ENCODE results near the gene HAUS7. TPM values are rescaled to one million over a fixed set of nuclear protein-coding genes. Genes with fewer than 3 reads are reported as not detected.
A peak's percentile ranks its signal among the peaks of the same experiment; 100 is the strongest.

Gene HAUS7
- polyA plus RNA-seq, 6 donors from 2014 or later = 16.0 to 30.6 (median 19.3) TPM

DNA sequence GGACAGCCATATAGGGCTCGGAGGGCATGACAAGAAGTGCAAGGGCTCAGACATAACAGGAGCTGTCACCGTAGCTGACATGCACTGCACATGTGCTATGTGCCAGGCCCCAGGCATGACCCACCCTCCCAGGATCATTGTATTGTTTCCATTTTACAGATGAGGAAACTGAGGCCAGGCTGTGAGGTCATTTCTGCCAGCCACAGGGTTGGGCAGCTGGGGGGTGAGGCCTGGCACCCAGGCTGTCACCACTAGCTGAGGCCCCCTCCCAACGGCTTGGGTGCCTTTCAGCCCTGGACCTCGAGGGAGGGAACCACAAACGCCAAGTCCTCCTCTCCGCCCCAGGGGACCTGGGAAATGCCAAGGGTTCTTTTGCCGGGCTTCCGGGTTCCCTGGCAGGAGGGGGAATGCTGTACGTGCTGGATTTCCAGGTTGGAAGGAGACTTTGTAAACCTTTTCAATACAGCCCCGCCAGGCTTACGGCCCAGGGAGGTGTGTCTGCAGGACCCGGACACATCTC, 37.2 kb downstream of the HAUS7 start:
- no peak overlapping the region for H3K4me3 Mint-ChIP-seq
- no peaks in the 10 kb centered on the region for H3K4me1 Mint-ChIP-seq
- H3K27me3 Mint-ChIP-seq = peaks cover 0 to 31% (median 0%) of the 10 kb centered on the region in 3 donors
- ATAC-seq (ENCODE audit: low read depth in 2 of 2) = no peak
- H3K9me3 Mint-ChIP-seq = peaks cover 2 to 15% (median 9%) of the 10 kb centered on the region in 7 donors
- H3K36me3 Mint-ChIP-seq = peaks cover 0 to 12% of the 10 kb centered on the region in 2 donors
- H3K27ac Mint-ChIP-seq = no peak overlapping the region
- no peak for DNase-seq

DNA sequence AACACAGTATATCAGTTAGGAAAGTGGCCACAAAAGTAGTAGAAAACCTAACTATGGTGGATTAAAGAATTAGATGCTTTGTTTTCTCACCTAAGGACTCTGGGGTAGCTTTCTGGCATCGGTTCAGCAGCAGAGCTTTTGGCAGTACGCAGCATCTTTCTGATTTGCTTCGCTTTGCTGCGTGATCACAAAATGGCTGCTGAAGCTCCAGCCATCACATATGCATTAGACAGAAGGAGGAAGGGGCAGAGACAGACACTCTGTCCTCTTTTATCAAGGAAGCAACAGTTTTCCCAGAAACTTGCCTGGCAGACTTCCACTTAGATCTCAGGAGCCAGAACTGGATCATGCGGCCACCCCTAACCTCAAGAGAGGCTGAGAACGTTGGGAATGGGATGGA, 39.6 kb downstream of the HAUS7 start:
- H3K27me3 Mint-ChIP-seq = peaks cover 0 to 26% (median 0%) of the 10 kb centered on the region in 3 donors

DNA sequence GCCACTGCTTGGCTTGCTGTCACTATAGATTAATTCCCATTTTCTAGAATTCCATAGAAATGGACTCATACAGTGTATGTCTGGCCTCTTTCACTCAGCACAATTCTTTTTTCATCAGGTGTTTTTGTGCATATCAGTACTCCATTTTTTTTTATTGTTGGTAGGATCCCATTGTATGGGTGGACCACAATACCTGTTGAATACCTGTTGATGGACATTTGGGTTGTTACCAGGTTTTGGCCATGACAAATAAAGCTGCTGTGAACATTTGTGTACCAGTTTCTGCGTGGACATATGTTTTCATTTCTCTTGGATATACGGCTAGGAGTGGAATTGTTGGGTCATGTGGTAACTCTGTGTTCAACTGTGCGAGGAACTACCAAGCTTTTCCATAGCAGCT, 44.2 kb downstream of the HAUS7 start:
- Mint-ChIP-seq H3K9me3 (peaks cover 4 to 22% (median 9%) of the 10 kb centered on the region in 7 donors), H3K4me3 (no peak overlapping the region), H3K27ac (no peak overlapping the region), H3K36me3 (peaks cover 0 to 11% of the 10 kb centered on the region in 2 donors), H3K4me1 (no peaks in the 10 kb centered on the region), H3K27me3 (peaks cover 0 to 11% (median 0%) of the 10 kb centered on the region in 3 donors)
- DNase-seq (no peak), ATAC-seq (ENCODE audit: low read depth in 2 of 2) (no peak)

More for the DNA sequence above, 39.6 kb downstream of the HAUS7 start:
- Mint-ChIP-seq H3K4me3 (no peak overlapping the region), H3K36me3 (peaks cover 0 to 12% of the 10 kb centered on the region in 2 donors), H3K4me1 (no peaks in the 10 kb centered on the region), H3K9me3 (peaks cover 4 to 22% (median 12%) of the 10 kb centered on the region in 7 donors), H3K27ac (no peak overlapping the region)
- DNase-seq (no peak), ATAC-seq (ENCODE audit: low read depth in 2 of 2) (no peak)

DNA sequence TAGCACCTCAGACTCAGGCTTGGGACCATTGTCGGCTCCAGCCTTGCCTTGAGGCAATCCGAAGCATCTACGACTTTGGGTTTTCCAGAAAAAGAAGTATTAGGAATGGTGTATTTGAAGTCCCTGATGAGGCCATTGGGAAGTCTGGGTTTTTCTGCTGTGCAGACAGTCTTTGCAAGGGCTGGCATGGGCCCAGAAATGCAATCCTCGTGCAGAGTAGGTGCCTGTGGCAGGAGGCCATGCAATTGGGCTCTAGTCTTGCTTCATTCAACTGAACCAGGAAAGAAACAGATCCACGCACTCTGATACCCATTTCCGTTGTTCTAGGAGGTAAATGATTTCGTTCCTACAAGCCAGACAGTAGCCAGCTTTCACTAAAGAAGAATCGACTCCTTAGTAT, 46.7 kb downstream of the HAUS7 start:
- ATAC-seq (ENCODE audit: low read depth in 2 of 2) = no peak
- H3K4me1 Mint-ChIP-seq = no peaks in the 10 kb centered on the region

DNA sequence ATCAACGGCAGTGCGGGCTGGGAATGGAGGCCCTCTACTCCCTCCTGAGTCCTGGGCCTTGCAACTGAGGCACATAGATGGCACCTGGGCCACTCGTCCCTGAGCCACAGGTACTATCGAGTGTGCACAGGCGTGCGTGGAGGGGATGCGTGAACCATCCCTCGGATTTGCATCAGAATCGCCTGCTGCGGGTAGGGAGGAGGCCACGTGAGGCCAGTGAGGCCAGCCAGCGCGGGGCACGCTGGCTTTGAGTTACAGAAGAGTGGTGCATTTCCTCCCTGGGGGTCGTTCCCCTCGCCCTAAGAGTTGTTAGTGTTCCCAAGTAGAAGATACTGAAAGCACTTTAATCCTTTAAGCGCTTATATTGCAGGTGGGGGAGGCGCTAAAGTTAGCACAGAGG, 48.5 kb downstream of the HAUS7 start:
- ATAC-seq (ENCODE audit: low read depth in 2 of 2) (no peak), DNase-seq (no peak)
- no peak overlapping the region for H3K4me3 Mint-ChIP-seq
- peaks cover 0 to 9% (median 0%) of the 10 kb centered on the region in 3 donors for H3K27me3 Mint-ChIP-seq
- no peaks in the 10 kb centered on the region for H3K4me1 Mint-ChIP-seq
- H3K9me3 Mint-ChIP-seq = no peaks in the 10 kb centered on the region
- no peaks in the 10 kb centered on the region for H3K36me3 Mint-ChIP-seq
- H3K27ac Mint-ChIP-seq = no peak overlapping the region

More for the DNA sequence above, 46.7 kb downstream of the HAUS7 start:
- no peaks in the 10 kb centered on the region for H3K36me3 Mint-ChIP-seq
- peaks cover 0 to 12% (median 3%) of the 10 kb centered on the region in 7 donors for H3K9me3 Mint-ChIP-seq
- H3K27ac Mint-ChIP-seq = no peak overlapping the region
- no peak overlapping the region for H3K4me3 Mint-ChIP-seq
- no peaks in the 10 kb centered on the region for H3K27me3 Mint-ChIP-seq
- no peak for DNase-seq

DNA sequence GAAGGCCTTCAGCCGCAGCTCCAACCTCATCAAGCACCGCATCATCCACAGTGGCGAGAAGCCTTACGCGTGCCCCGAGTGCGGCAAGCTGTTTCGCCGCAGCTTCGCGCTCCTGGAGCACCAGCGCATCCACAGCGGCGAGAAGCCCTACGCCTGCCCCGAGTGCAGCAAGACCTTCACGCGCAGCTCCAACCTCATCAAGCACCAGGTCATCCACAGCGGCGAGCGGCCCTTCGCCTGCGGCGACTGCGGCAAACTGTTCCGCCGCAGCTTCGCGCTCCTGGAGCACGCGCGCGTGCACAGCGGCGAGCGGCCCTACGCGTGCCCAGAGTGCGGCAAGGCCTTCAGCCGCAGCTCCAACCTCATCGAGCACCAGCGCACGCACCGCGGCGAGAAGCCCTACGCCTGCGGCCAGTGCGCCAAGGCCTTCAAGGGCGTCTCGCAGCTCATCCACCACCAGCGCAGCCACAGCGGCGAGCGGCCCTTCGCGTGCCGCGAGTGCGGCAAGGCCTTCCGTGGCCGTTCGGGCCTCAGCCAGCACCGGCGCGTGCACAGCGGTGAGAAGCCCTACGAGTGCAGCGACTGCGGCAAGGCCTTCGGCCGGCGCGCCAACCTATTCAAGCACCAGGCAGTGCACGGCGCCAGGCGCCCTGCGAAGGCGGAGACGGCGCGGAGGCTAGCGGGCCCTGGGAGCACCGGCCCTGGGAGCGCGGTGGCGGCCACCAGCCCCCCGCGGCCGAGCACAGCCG, 49.4 kb downstream of the HAUS7 start:
- no peak for ATAC-seq (ENCODE audit: low read depth in 2 of 2)
- Mint-ChIP-seq H3K4me3 (no peak overlapping the region), H3K9me3 (no peaks in the 10 kb centered on the region), H3K27me3 (peaks cover 0 to 17% (median 4%) of the 10 kb centered on the region in 3 donors), H3K36me3 (no peaks in the 10 kb centered on the region), H3K27ac (no peak overlapping the region), H3K4me1 (no peaks in the 10 kb centered on the region)
- no peak for DNase-seq

DNA sequence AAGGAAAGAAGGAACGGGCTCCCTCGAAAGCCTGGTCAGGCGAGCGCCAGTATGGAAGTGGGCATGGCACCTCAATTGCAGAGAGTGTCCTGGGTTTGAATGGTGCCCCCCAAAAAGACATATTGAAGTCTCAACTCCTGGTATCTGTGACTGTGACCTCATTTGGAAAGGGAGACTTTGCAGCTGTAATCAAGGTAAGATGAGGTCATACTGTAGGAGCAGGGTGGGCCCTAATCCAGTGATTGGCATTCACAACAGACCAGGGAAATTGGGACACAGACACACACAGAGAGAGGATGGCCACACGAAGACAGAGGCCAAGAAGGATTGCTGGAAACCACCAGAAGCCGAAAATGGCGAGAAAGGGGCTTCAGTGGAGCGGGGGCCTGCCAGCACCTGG, 52.7 kb downstream of the HAUS7 start:
- ATAC-seq (ENCODE audit: low read depth in 2 of 2) = no peak
- Mint-ChIP-seq H3K27me3 (peaks cover 0 to 22% (median 4%) of the 10 kb centered on the region in 3 donors), H3K4me1 (peaks cover 0 to under 1% (median 0%) of the 10 kb centered on the region in 3 donors), H3K4me3 (peak overlapping the region in 1 of 8 donors; percentile 21), H3K9me3 (peaks cover 0 to 2% (median 0%) of the 10 kb centered on the region in 7 donors), H3K27ac (peak overlapping the region in 1 of 6 donors; percentile 44), H3K36me3 (no peaks in the 10 kb centered on the region)
- DNase-seq = no peak

DNA sequence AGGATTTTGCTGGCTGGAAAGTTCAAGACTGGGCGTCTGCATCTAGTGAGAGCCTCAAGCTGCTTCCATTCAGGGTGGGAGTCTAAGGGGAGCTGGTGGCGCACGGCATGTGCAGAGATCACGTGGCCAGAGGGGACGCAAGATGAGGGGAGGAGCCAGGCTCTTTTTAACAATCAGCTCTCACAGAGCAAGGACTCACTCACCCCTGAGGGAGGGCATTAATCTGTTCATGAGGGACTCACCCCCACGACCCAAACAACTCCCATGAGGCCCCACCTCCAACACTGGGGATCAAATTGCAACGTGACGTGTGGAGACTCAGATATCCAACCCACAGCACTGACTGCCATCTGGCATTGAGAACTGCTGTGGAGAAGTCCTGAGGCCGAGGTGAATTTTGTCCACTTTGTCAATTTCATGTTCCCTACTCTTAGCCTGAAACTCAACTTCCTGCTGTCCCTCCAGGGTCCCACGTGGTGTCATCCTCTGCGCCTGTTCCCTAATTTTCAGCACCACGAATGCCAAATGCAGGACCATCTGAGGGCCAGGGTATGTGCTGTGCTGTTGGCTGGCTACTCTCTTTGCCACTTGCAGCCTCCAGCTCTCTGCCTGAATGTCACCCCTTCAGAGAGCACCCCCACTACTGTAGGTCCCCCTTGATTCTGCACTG, 53.5 kb downstream of the HAUS7 start:
- peak overlapping the region in 1 of 8 donors; percentile 33 for H3K4me3 Mint-ChIP-seq
- no peak for DNase-seq
- H3K27me3 Mint-ChIP-seq = peaks cover 0 to 22% (median 10%) of the 10 kb centered on the region in 3 donors
- no peak for ATAC-seq (ENCODE audit: low read depth in 2 of 2)
- peaks cover 6 to 7% (median 6%) of the 10 kb centered on the region in 3 donors for H3K4me1 Mint-ChIP-seq
- no peaks in the 10 kb centered on the region for H3K36me3 Mint-ChIP-seq
- no peak overlapping the region for H3K27ac Mint-ChIP-seq
- H3K9me3 Mint-ChIP-seq = peaks cover 0 to 2% (median 0%) of the 10 kb centered on the region in 7 donors

DNA sequence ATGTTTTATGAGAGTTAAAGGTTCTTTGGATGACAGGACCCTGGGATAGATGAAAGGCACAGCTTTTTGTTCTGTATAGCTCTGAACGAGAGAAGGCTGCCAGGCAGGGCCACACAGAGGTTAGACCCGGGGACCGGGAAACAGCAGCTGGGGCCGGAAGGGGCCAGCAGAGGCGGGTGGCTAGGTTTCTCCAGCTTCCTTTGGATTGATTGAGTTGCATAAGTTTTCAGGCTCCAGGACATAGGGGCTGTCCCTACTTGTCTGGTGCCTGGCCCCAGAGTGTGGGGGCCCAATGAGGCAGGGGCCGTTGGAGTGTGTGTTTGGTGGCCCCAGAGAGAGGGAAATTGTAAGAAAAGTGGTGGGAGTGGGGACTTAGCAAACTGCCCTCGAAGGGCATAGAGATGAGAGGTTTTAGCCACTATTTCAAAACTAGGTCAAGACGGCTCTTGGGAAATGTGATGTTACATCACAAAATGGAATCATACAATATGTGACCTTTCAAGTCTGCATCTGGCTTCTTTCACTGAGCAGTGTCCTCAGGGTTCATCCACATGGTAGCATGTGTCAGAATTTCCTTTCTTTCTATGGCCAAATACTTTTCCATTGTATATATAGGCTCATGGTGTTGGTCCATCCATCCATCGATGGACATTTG, 55.4 kb downstream of the HAUS7 start:
- ATAC-seq (ENCODE audit: low read depth in 2 of 2) (no peak), DNase-seq (no peak)
- Mint-ChIP-seq H3K4me1 (peaks cover 8 to 15% (median 12%) of the 10 kb centered on the region in 3 donors), H3K27ac (no peak overlapping the region), H3K9me3 (peaks cover 0 to 3% (median 0%) of the 10 kb centered on the region in 7 donors), H3K4me3 (no peak overlapping the region), H3K27me3 (peaks cover 0 to 22% (median 12%) of the 10 kb centered on the region in 3 donors), H3K36me3 (no peaks in the 10 kb centered on the region)

DNA sequence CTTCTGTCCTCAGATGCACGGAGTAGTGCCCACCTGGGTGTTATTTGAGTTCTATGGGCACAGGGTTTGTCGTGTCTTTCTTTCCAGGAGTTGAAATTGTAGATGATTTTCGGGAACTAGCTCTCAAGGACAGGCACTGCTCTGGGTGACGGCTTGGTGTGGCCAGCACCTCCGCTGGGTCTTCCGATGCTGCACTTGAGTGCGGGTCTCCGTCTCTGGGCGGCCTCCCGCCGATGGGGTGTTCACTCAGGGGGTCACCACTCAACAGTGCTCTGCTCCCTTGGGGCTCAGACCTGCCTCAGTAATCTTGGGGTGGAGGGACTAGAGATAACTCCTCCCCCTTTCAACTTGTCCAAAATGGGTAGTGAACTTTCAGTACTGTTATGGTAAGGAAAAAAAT, 56.6 kb downstream of the HAUS7 start:
- ATAC-seq (ENCODE audit: low read depth in 2 of 2) = no peak
- peaks cover 0 to 22% (median 12%) of the 10 kb centered on the region in 3 donors for H3K27me3 Mint-ChIP-seq
- no peak overlapping the region for H3K27ac Mint-ChIP-seq
- DNase-seq = no peak
- H3K9me3 Mint-ChIP-seq = peaks cover 0 to 3% (median 0%) of the 10 kb centered on the region in 7 donors
- H3K36me3 Mint-ChIP-seq = no peaks in the 10 kb centered on the region
- H3K4me1 Mint-ChIP-seq = peaks cover 8 to 15% (median 12%) of the 10 kb centered on the region in 3 donors
- peak overlapping the region in 3 of 8 donors; percentile 35 to 69 (median 49) for H3K4me3 Mint-ChIP-seq

DNA sequence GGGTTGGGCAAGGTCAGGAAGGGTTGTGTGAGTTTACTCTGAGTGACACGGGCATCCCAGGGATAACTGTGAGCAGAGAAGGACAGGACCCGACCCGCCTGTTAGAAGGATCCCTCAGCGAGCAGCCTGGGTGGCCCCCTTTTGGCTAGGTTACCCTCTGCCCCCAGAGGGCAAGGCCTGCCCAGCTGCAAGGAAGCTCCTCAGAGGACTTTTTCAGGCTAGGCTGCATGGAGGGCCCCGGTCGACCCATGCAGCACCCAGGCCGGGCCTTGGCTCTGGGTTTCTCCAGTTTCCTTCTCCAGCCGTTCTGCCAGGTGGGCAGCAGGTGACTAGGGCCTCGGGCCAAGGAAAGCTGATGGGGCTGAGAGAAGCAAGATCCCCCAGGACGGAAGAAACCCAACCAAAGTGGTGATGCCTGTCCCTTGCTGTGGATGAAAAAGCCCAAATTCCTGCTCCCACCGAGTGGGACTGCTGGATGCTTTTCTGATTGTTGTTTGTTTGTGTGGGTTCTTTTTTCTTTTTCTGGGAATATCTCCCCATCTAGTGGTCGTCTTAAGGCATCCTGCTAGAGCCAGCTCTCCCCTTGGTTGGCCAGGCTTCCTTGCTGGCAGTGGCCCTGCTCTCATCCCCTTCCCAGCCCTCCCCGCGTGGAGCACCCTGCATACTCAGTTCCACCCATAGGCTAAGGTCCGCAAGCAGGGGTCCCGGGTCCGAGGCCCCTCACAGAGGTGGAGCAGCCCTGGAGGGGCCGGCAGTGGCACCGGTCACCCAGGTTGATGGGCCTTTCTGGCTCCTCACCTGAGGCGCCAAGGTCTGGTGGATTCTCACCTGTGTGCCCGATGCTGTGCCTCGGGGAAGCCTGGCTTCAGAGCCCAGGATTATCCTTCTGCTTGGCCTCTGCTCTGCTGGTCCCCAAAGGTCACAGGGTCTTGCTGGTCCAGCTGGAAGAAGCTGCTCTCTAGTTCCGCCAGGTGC, 57.3 kb downstream of the HAUS7 start:
- DNase-seq (no peak), ATAC-seq (ENCODE audit: low read depth in 2 of 2) (no peak)
- Mint-ChIP-seq H3K4me3 (peak overlapping the region in 5 of 8 donors; percentile 68 to 84 (median 80)), H3K27me3 (peaks cover 0 to 22% (median 12%) of the 10 kb centered on the region in 3 donors), H3K27ac (no peak overlapping the region), H3K4me1 (peaks cover 8 to 15% (median 12%) of the 10 kb centered on the region in 3 donors), H3K9me3 (peaks cover 0 to 3% (median 0%) of the 10 kb centered on the region in 7 donors), H3K36me3 (no peaks in the 10 kb centered on the region)

DNA sequence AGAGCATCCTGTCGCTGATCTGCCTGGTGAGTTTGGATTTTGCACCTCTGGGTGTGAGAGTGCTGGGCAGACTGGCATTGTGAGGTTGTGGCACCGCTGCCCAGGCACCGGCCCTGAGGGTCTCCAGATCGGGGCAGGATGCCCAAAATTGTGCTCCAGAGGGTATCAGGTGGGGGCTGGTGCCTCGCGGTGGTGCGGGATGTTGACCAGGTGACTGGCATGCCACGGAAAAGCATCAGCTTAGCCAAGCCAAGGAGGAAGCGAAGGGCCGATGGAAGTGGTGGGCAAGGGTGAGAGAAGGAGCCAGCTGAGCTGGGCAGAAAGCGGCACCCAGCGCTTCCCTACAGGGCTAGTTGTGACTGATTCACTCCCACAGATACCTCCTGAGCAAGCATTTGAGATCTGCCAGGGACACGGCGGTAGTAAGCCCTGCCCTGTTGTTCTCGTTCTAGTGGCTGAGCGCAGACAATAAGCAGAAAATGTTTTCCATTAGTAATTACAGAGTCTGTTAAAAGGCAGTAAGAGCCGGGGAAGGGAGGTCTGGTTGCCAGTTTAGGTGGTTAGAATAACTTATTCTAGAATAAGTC, 58.3 kb downstream of the HAUS7 start:
- DNase-seq (no peak), ATAC-seq (ENCODE audit: low read depth in 2 of 2) (peak in 1 of 2 donors; percentile 9)
- Mint-ChIP-seq H3K36me3 (no peaks in the 10 kb centered on the region), H3K27me3 (peaks cover 0 to 14% (median 12%) of the 10 kb centered on the region in 3 donors), H3K4me1 (peaks cover 8 to 15% (median 12%) of the 10 kb centered on the region in 3 donors), H3K4me3 (peak overlapping the region; percentile 61 to 84 (median 75)), H3K9me3 (peaks cover 0 to 3% (median 0%) of the 10 kb centered on the region in 7 donors), H3K27ac (peak overlapping the region in 1 of 6 donors; percentile 63)

Data from naive B cell (primary cell).